Fibroblast of the aortic adventitia (primary cell): ENCODE measurements around the gene CHRNB2. TPM values are rescaled to one million over a fixed set of nuclear protein-coding genes. Genes with fewer than 3 reads are reported as not detected.

Experiments
- DNase-seq: peaks from one replicate; pipeline ENCODE4 v3.0.0-alpha.2; 2010; ENCODE audit warnings: low read depth
- H3K4me3 ChIP-seq: 2 replicates; pipeline ENCODE4 v1.5.1; 2011; ENCODE audit warnings: low read depth, mild to moderate bottlenecking, control low read depth, low read length, moderate library complexity
- CTCF ChIP-seq: IDR thresholded peaks from 2 replicates; pipeline ENCODE4 v1.5.1; 2011; ENCODE audit warnings: mild to moderate bottlenecking, low read length, control low read depth, inconsistent platforms; ENCODE audit not compliant: insufficient read depth
- total RNA-seq: library from RNA; depleted of rRNA; stranded (reverse); fragments of >200 nt; gene quantifications from 2 replicates; pipeline ENCODE4 v1.2.3, GENCODE V29; 2012; ENCODE audit warnings: low replicate concordance

CHRNB2 gene
- total RNA-seq, 1 donor, result under 0.01 TPM

GRCh38 chr1:154578058-154578418 is 10.5 kb downstream of the CHRNB2 start:
- no peak overlapping the region for H3K4me3 ChIP-seq
- no peak for DNase-seq
- no peak for TF ChIP-seq CTCF

DNA sequence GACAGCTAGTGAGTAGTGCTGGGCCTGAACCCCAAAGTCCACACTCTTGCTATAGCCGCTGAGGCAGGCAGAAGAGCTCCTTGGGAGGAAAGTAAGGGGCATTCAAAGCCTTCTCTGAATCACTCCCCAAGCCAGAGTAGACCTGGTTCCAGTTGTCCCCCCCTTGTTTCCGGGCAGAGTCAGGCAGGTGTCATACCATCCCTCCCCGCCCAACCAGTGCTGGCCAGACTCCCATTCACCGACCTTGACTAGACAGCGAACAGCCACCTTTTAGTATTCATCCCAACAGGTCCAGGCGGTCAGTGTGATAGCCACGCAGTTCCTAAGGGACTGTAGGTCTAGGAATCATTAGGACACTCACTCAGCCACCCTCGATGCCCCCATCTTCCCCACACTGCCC is 11.8 kb downstream of the CHRNB2 start:
- TF ChIP-seq CTCF, result no peak
- no peak for DNase-seq
- no peak overlapping the region for H3K4me3 ChIP-seq

- DNase-seq, result no peak
- TF ChIP-seq CTCF, result no peak
- H3K4me3 ChIP-seq, result no peak overlapping the region
These were observed 14.2 kb downstream of the CHRNB2 start for GRCh38 chr1:154581766-154582165.

GRCh38 chr1:154582885-154583284 is 15.3 kb downstream of the CHRNB2 start:
- no peak overlapping the region for H3K4me3 ChIP-seq
- DNase-seq, result no peak
- no peak for TF ChIP-seq CTCF

DNA sequence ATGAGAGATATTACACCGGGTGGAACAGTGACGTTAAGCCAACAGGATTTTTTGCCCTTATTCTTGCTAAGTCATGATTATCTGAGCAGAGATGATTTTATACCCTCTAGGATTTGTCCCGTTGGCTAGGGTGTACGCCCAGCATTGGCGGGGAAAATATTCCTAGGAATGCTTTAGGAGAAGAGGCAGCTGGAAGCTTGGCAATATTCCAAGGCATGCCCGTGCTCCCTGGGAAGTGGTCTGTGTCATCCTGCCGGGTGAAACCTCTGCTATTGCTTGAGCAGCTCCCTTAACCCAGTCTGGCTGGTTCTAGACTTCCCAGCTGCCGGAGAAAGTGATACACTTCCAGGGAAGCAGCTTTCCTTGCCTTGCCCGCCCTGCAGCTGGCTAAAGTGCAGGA is 16.2 kb downstream of the CHRNB2 start:
- no peak for TF ChIP-seq CTCF
- peak; percentile 33 for DNase-seq
- no peak overlapping the region for H3K4me3 ChIP-seq

DNA sequence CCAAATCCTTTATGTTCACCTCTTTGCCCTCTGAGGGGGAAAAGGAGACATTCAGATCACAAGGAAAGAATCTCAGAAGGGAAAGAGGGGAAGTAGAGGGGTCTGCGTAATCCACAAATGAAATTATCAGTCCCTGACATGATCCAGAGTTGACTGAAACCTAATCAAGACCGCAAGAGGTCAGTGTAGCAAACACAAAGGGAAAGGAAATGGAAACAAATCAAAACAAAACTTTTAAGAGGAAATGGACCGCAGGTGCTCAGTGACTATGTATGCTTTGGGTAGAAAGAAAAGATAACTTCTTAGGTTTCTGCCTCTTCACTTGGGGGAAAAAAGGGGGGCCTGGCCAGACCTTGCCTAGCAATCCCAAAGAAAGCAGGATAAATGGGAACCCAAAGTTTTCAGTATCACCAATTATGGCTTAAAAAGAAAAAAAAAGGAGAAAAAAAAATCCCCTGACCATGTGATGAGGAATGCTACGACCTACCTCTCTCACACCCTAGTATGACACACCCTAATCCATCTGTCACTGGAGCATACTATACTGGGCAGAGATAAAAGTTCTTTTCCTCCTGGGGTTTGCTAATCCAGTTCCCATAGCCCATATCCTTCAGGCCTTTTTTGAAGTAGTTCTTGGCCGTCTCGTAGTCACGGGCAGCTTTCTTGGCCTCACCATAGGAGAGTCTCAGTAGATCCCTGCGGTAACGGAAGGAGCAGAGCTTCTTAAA is 16.9 kb downstream of the CHRNB2 start:
- no peak for TF ChIP-seq CTCF
- no peak for DNase-seq
- H3K4me3 ChIP-seq, result no peak overlapping the region

DNA sequence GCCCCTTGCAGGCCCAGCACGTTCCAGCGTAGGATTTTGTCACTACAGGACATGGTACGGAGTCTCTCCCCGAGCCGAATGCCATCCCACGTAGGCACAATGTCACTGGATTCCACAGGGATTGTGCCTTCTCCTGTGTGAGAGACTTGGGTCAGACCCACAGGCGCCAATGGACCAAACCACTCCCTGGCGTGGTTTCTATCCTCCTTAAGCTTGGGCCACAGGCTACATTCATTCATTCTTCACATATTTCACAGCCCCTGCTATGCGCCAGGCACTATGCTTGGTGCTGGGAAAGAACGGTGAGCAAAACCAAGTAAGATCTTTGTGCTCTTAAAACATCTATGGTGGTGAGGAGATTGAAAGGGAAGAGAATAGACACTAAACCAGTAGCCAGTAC is 18.7 kb downstream of the CHRNB2 start:
- no peak for TF ChIP-seq CTCF
- DNase-seq, result no peak
- no peak overlapping the region for H3K4me3 ChIP-seq
